ENCODE measurements around the gene MAPK1IP1L.
"Not testable (repeated sequence)": the region's sequence is repeated elsewhere in the genome, so short reads cannot be mapped to it uniquely, and the experiment has no call there.

The MAPK1IP1L gene

GRCh38 chr14:55051423-55052268 is at the start of gene MAPK1IP1L:
Gene MAPK1IP1L (plus strand): TSS chr14:55051647. CDS start chr14:55061684, 10,037 bp downstream.
- H3K27ac Mint-ChIP-seq = peak within 1 kb of the TSS; percentile 92
- H3K9me3 Mint-ChIP-seq = no peaks in the 10 kb centered on the region
- peaks cover 16% of the 10 kb centered on the region for H3K36me3 Mint-ChIP-seq (ENCODE audit: low read depth)
- peaks cover 30% of the 10 kb centered on the region for H3K4me1 Mint-ChIP-seq (ENCODE audit: low read depth)
- H3K4me3 Mint-ChIP-seq = peak within 1 kb of the TSS; percentile 91
- no peaks in the 10 kb centered on the region for H3K27me3 Mint-ChIP-seq (ENCODE audit: low read depth)

- no peaks in the 10 kb centered on the region for H3K27me3 Mint-ChIP-seq (ENCODE audit: low read depth)
- H3K27ac Mint-ChIP-seq = no peak overlapping the region
- H3K36me3 Mint-ChIP-seq (ENCODE audit: low read depth) = peaks cover 27% of the 10 kb centered on the region
- no peak overlapping the region for H3K4me3 Mint-ChIP-seq
- peaks cover 2% of the 10 kb centered on the region for H3K4me1 Mint-ChIP-seq (ENCODE audit: low read depth)
- H3K9me3 Mint-ChIP-seq = no peaks in the 10 kb centered on the region
Measured at GRCh38 chr14:55005071-55005470, 46.4 kb upstream of the MAPK1IP1L start.

- no peak overlapping the region for H3K27ac Mint-ChIP-seq
- no peaks in the 10 kb centered on the region for H3K9me3 Mint-ChIP-seq
- no peaks in the 10 kb centered on the region for H3K27me3 Mint-ChIP-seq (ENCODE audit: low read depth)
- peaks cover 32% of the 10 kb centered on the region for H3K36me3 Mint-ChIP-seq (ENCODE audit: low read depth)
- H3K4me1 Mint-ChIP-seq (ENCODE audit: low read depth) = peaks cover 5% of the 10 kb centered on the region
- no peak overlapping the region for H3K4me3 Mint-ChIP-seq
Measured at GRCh38 chr14:55015006-55015405, 36.4 kb upstream of the MAPK1IP1L start.

GRCh38 chr14:55019968-55020554 is 31.4 kb upstream of the MAPK1IP1L start:
- Mint-ChIP-seq H3K36me3 (ENCODE audit: low read depth) (peaks cover 19% of the 10 kb centered on the region), H3K4me3 (no peak overlapping the region), H3K27ac (no peak overlapping the region), H3K9me3 (no peaks in the 10 kb centered on the region), H3K4me1 (ENCODE audit: low read depth) (peaks cover 18% of the 10 kb centered on the region), H3K27me3 (ENCODE audit: low read depth) (no peaks in the 10 kb centered on the region)

- Mint-ChIP-seq H3K4me1 (ENCODE audit: low read depth) (peaks cover 46% of the 10 kb centered on the region), H3K36me3 (ENCODE audit: low read depth) (peaks cover 15% of the 10 kb centered on the region)
- H3K9me3 Mint-ChIP-seq; H3K27me3 Mint-ChIP-seq (ENCODE audit: low read depth); H3K27ac Mint-ChIP-seq; H3K4me3 Mint-ChIP-seq: not testable (repeated sequence)
Measured at GRCh38 chr14:55024365-55024764, 27.1 kb upstream of the MAPK1IP1L start.

GRCh38 chr14:55025948-55026347 is 25.5 kb upstream of the MAPK1IP1L start:
- Mint-ChIP-seq H3K27me3 (ENCODE audit: low read depth) (no peaks in the 10 kb centered on the region), H3K9me3 (no peaks in the 10 kb centered on the region), H3K27ac (peak overlapping the region; percentile 96), H3K36me3 (ENCODE audit: low read depth) (peaks cover 14% of the 10 kb centered on the region), H3K4me3 (peak overlapping the region; percentile 95), H3K4me1 (ENCODE audit: low read depth) (peaks cover 51% of the 10 kb centered on the region)

- Mint-ChIP-seq H3K4me1 (ENCODE audit: low read depth) (peaks cover 52% of the 10 kb centered on the region), H3K36me3 (ENCODE audit: low read depth) (peaks cover 18% of the 10 kb centered on the region)
Measured at GRCh38 chr14:55026441-55026792, 25.0 kb upstream of the MAPK1IP1L start.

GRCh38 chr14:55026793-55027561 is 24.5 kb upstream of the MAPK1IP1L start, which contains the start of the genes SOCS4 and WDHD1:
Gene SOCS4 (plus strand): TSS chr14:55027236. CDS start chr14:55043042, 15,806 bp downstream.
Gene WDHD1 (minus strand): TSS chr14:55027099. CDS start chr14:55026787, 312 bp downstream.
- Mint-ChIP-seq H3K4me3 (peak within 1 kb of the TSS; percentile 95), H3K27ac (peak within 1 kb of the TSS; percentile 96), H3K9me3 (no peaks in the 10 kb centered on the region), H3K27me3 (ENCODE audit: low read depth) (no peaks in the 10 kb centered on the region), H3K36me3 (ENCODE audit: low read depth) (peaks cover 15% of the 10 kb centered on the region), H3K4me1 (ENCODE audit: low read depth) (peaks cover 51% of the 10 kb centered on the region)

More at GRCh38 chr14:55026441-55026792, 25.0 kb upstream of the MAPK1IP1L start:
- H3K27ac Mint-ChIP-seq = peak overlapping the region; percentile 96
- no peaks in the 10 kb centered on the region for H3K27me3 Mint-ChIP-seq (ENCODE audit: low read depth)
- H3K4me3 Mint-ChIP-seq = peak overlapping the region; percentile 95
- no peaks in the 10 kb centered on the region for H3K9me3 Mint-ChIP-seq

GRCh38 chr14:55028066-55028465 is 23.4 kb upstream of the MAPK1IP1L start:
- peaks cover 52% of the 10 kb centered on the region for H3K4me1 Mint-ChIP-seq (ENCODE audit: low read depth)
- H3K4me3 Mint-ChIP-seq = peak overlapping the region; percentile 95
- H3K36me3 Mint-ChIP-seq (ENCODE audit: low read depth) = peaks cover 20% of the 10 kb centered on the region
- no peaks in the 10 kb centered on the region for H3K9me3 Mint-ChIP-seq
- no peaks in the 10 kb centered on the region for H3K27me3 Mint-ChIP-seq (ENCODE audit: low read depth)
- H3K27ac Mint-ChIP-seq = peak overlapping the region; percentile 96

- Mint-ChIP-seq H3K4me1 (ENCODE audit: low read depth) (peaks cover 52% of the 10 kb centered on the region), H3K27ac (peak overlapping the region; percentile 96), H3K27me3 (ENCODE audit: low read depth) (no peaks in the 10 kb centered on the region), H3K9me3 (no peaks in the 10 kb centered on the region), H3K36me3 (ENCODE audit: low read depth) (peaks cover 22% of the 10 kb centered on the region), H3K4me3 (peak overlapping the region; percentile 95)
Measured at GRCh38 chr14:55028476-55028875, 23.0 kb upstream of the MAPK1IP1L start.

- Mint-ChIP-seq H3K27ac (no peak overlapping the region), H3K4me1 (ENCODE audit: low read depth) (peaks cover 37% of the 10 kb centered on the region), H3K27me3 (ENCODE audit: low read depth) (no peaks in the 10 kb centered on the region), H3K9me3 (no peaks in the 10 kb centered on the region), H3K36me3 (ENCODE audit: low read depth) (peaks cover 28% of the 10 kb centered on the region), H3K4me3 (no peak overlapping the region)
Measured at GRCh38 chr14:55031190-55031589, 20.3 kb upstream of the MAPK1IP1L start.

- peaks cover 41% of the 10 kb centered on the region for H3K36me3 Mint-ChIP-seq (ENCODE audit: low read depth)
- H3K4me3 Mint-ChIP-seq; H3K27me3 Mint-ChIP-seq (ENCODE audit: low read depth); H3K9me3 Mint-ChIP-seq; H3K27ac Mint-ChIP-seq; H3K4me1 Mint-ChIP-seq (ENCODE audit: low read depth): not testable (repeated sequence)
Measured at GRCh38 chr14:55037995-55038394, 13.5 kb upstream of the MAPK1IP1L start.

- Mint-ChIP-seq H3K27ac (no peak overlapping the region), H3K27me3 (ENCODE audit: low read depth) (no peaks in the 10 kb centered on the region), H3K36me3 (ENCODE audit: low read depth) (peaks cover 44% of the 10 kb centered on the region)
Measured at GRCh38 chr14:55038708-55039107, 12.7 kb upstream of the MAPK1IP1L start.

GRCh38 chr14:55043528-55043927 is 7.9 kb upstream of the MAPK1IP1L start:
- peaks cover 7% of the 10 kb centered on the region for H3K4me1 Mint-ChIP-seq (ENCODE audit: low read depth)
- no peak overlapping the region for H3K4me3 Mint-ChIP-seq
- H3K27me3 Mint-ChIP-seq (ENCODE audit: low read depth) = no peaks in the 10 kb centered on the region
- no peak overlapping the region for H3K27ac Mint-ChIP-seq
- H3K36me3 Mint-ChIP-seq (ENCODE audit: low read depth) = peaks cover 26% of the 10 kb centered on the region
- H3K9me3 Mint-ChIP-seq = no peaks in the 10 kb centered on the region

More at GRCh38 chr14:55038708-55039107, 12.7 kb upstream of the MAPK1IP1L start:
- H3K4me1 Mint-ChIP-seq (ENCODE audit: low read depth) = peaks cover 7% of the 10 kb centered on the region
- peaks cover 6% of the 10 kb centered on the region for H3K9me3 Mint-ChIP-seq
- H3K4me3 Mint-ChIP-seq = no peak overlapping the region

All from T-helper 1 cell treated with Interleukin-12 subunit alpha and Interleukin-12 subunit beta and Interleukin-4 antibody, amounts not matched to agents 30 μg/mL and 1 μg/mL, for 36 hours (primary cell).